Brain microvascular endothelial cell (primary cell): Measurements from ENCODE around the gene PCBP3.

Experiments
- DNase-seq: peaks from one replicate; pipeline ENCODE4 v3.0.0-alpha.2; 2020
- H3K27ac ChIP-seq: fragments of 250-450 bp; sonication (Bioruptor Pico); 2 replicates; pipeline ENCODE4 v1.5.1; 2020; ENCODE audit warnings: mild to moderate bottlenecking, moderate library complexity
- H3K27me3 ChIP-seq: fragments of 250-450 bp; sonication (Bioruptor Pico); replicated peaks from 2 replicates; pipeline ENCODE4 v1.5.1; 2020; ENCODE audit warnings: mild to moderate bottlenecking
- H3K36me3 ChIP-seq: fragments of 250-450 bp; sonication (Bioruptor Pico); replicated peaks from 2 replicates; pipeline ENCODE4 v1.5.1; 2020; ENCODE audit warnings: mild to moderate bottlenecking
- H3K4me3 ChIP-seq: 2 replicates; pipeline ENCODE4 v1.5.1; 2011; ENCODE audit warnings: low read depth, mild to moderate bottlenecking, control low read depth, low read length, moderate library complexity
- CTCF ChIP-seq: IDR thresholded peaks from 2 replicates; pipeline ENCODE4 v1.5.1; 2011; ENCODE audit warnings: low read depth, mild to moderate bottlenecking, moderate library complexity, low read length, control low read depth, inconsistent platforms; ENCODE audit errors: missing control alignments
- in situ Hi-C: cut with HindIII; loops from 2 replicates; pipeline ENCODE4 v1.10.0; 2017; ENCODE audit warnings: low sequenced_read_pairs, low pct_ligation_motif_present

Gene PCBP3

DNA sequence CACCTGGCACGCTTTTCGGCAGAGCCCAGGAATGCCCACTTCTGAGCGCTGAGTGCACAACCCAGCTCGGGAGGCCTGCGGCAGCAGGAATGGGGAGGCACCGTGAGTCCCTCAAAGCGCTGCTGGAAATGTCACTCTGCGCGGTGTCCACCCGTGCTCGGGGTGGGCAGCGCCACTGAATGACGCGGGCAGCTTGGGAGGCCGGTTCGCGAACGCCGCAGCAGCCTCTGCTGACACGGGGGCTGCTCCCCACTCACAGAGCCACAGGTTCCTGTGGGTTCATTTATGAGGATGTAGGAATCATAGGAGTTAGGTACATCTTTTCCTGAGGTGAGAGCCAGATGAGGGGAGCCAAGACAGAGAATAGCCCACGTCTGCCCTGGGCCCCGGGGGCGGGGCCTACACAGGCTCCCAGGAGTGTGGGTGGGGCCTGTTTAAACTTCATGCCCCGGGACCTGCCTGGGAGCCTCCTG is 191.3 kb downstream of the PCBP3 start:
- in situ Hi-C loops: no loop called here
- Histone ChIP-seq H3K36me3 (no peaks in the 10 kb centered on the region), H3K27me3 (no peaks in the 10 kb centered on the region), H3K4me3 (no peak overlapping the region), H3K27ac (no peak overlapping the region)
- TF ChIP-seq CTCF: no peak
- DNase-seq: no peak

DNA sequence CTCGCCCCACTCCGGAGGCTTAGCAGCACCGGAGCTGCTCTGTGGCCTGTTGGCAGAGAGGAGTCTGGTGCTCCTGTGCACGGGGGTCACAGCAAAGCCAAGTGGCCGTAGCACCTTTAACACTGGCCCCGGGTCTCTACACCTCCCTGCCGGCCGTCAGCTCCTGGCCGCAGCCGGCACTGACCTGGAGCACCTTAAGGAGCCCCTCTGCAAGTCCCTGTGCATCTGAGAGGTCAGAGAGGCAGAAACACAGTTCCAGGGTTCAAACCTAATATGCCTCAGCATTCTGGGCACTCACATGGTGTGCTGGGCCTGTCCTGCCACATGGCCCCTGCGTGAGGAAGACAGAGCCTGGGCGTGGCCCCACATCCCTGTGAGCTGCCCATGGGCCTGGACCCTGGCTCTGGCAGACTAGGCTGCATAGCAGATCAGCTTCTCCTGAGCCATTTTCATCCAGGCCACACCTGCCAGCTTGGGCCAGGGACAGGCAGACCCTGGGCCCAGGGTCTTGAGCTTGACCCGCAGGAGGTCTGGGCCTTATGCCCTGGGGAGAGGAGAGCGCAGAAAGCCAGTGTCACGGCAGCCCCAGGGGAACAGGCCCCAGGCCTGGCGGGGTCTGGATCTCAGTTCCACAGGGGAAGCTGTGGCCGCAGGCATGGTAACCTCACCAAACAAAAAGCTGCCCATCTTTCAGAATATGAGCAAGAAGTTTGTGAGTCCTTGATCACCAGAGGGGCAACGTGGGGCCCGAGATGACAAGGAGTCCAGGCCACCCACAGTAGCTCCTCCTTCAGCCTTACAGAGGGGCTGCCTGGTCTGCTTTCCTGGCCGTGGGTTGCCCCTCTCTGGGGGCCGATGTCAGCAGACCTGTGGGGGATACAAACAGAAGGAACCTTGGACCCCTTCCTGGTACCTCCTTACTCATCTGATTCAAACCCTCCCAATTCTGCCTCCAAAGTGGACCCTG is 192.1 kb downstream of the PCBP3 start:
- DNase-seq: no peak
- TF ChIP-seq CTCF: no peak
- in situ Hi-C loops: no loop called here
- H3K4me3 ChIP-seq: no peak overlapping the region
- H3K27ac ChIP-seq: no peak overlapping the region
- H3K27me3 ChIP-seq: no peaks in the 10 kb centered on the region
- H3K36me3 ChIP-seq: no peaks in the 10 kb centered on the region

DNA sequence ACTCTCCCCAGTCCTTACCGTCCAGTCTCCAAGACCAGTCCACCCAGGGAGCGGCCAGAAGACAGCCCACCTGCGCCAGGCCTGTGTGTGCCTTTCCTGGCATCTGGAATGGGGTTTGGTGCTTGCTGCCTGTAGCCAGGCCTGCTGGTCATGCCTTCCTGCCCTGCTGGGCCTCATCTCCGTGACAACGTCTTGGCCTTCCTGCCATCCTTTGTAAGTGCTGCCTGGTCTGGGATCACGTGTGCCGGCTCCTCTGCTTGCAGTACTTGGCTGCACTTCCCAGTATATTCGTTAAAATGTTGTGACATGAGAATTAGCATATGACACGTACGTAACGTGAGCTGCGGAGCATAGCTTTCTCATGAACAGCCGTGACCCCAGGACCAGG is 192.7 kb downstream of the PCBP3 start:
- no peak for DNase-seq
- Histone ChIP-seq H3K27ac (no peak overlapping the region), H3K27me3 (no peaks in the 10 kb centered on the region), H3K4me3 (no peak overlapping the region), H3K36me3 (no peaks in the 10 kb centered on the region)
- no peak for TF ChIP-seq CTCF
- in situ Hi-C loops: no loop called here

DNA sequence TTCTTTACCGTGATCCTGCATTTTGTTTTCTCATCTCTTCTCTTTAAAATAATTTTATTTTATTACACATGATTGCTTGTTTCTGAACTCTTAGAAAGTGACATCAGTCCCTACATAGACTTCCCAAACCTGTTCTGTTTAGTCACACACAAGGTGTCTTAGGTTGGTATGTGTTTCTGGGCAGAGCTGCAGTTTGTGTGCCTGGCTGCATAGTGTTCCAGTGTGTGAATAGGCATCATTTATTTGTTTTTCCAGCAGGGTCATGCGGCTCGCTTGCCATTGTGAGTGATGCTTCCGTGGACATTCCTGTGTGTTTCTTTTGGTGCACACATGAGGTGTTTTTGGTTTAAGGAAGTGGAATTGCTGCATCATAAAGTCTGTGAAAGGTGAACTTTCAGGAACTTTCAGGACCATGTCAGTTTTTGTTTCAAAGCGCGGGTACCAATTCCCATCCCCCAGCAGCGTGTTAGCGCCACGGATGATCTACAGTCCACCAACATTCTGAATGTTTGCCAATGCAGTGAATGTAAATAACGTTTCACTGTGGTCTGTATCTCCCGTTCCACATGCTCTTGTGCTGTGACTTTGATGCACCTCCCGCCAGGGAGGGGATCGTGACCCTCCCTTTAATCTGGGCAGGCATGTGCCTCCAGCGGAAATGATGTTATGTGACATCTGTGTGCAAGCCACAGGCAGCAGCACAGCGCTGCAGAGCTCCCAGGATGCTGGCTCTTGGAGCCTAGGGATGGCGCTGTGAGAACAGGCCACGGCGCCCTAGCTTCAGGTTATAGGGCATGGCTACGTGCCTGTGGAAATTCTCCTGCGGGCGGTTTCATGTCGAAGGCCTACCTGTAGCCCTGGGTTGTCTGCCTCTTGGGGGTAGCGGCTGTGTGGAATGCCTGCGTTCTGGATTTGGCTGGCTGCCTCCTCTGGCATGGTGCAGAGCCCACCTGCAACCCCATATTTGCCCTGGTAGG is 193.5 kb downstream of the PCBP3 start:
- Histone ChIP-seq H3K27me3 (no peaks in the 10 kb centered on the region), H3K4me3 (no peak overlapping the region), H3K27ac (no peak overlapping the region), H3K36me3 (no peaks in the 10 kb centered on the region)
- TF ChIP-seq CTCF: peak; percentile 20
- in situ Hi-C loops: no loop called here
- no peak for DNase-seq

GRCh38 chr21:45837936-45838335 is 194.4 kb downstream of the PCBP3 start:
- H3K4me3 ChIP-seq: no peak overlapping the region
- no peak for TF ChIP-seq CTCF
- DNase-seq: no peak
- in situ Hi-C loops: no loop called here
- H3K27me3 ChIP-seq: no peaks in the 10 kb centered on the region
- H3K36me3 ChIP-seq: no peaks in the 10 kb centered on the region
- no peak overlapping the region for H3K27ac ChIP-seq
